HepG2 (cell line): ENCODE measurements around the gene NGDN. TPM values are rescaled to one million over a fixed set of nuclear protein-coding genes. Genes with fewer than 3 reads are reported as not detected.

Source experiments
- IKZF1 ChIP-seq: fragments of 450-650 bp; IDR thresholded peaks from 2 replicates; pipeline ENCODE4 v1.7.1; 2016
- KAT8 ChIP-seq: IDR thresholded peaks from 2 replicates; pipeline ENCODE4 v1.6.1; 2016; ENCODE audit warnings: missing genetic modification reagents, missing compliant biosample characterization
- RBM39 ChIP-seq: fragments of 200-400 bp; formaldehyde crosslinking; IDR thresholded peaks from one replicate; pipeline ENCODE4 v1.6.1; 2018; ENCODE audit warnings: antibody characterized with exemption, mild to moderate bottlenecking, low read depth, low read length; ENCODE audit not compliant: poor library complexity, severe bottlenecking
- REXO4 ChIP-seq: sonication (generic); formaldehyde crosslinking; IDR thresholded peaks from 2 replicates; pipeline ENCODE4 v1.8.0; 2022; ENCODE audit warnings: missing genetic modification reagents, mild to moderate bottlenecking, borderline replicate concordance
- SRSF9 ChIP-seq: fragments of 200-400 bp; formaldehyde crosslinking; IDR thresholded peaks from 2 replicates; pipeline ENCODE4 v1.6.1; 2018; ENCODE audit warnings: borderline replicate concordance, mild to moderate bottlenecking, low read depth, low read length; ENCODE audit not compliant: insufficient read depth, poor library complexity, severe bottlenecking
- STAG1 ChIP-seq: sonication (generic); formaldehyde crosslinking; IDR thresholded peaks from 2 replicates; pipeline ENCODE4 v1.4.0; 2020; ENCODE audit warnings: missing genetic modification reagents
- TBX2 ChIP-seq: sonication (generic); formaldehyde crosslinking; IDR thresholded peaks from 2 replicates; pipeline ENCODE4 v1.5.0; 2020; ENCODE audit warnings: missing genetic modification reagents, mild to moderate bottlenecking, borderline replicate concordance
- TMF1 ChIP-seq: sonication (generic); formaldehyde crosslinking; IDR thresholded peaks from 2 replicates; pipeline ENCODE4 v1.8.1; 2022; ENCODE audit warnings: low read depth, missing genetic modification reagents
- ZBTB3 ChIP-seq: sonication (generic); formaldehyde crosslinking; IDR thresholded peaks from 2 replicates; pipeline ENCODE4 v1.4.0; 2020; ENCODE audit warnings: low read depth, mild to moderate bottlenecking, moderate library complexity, missing genetic modification reagents, borderline replicate concordance
- ZFP41 ChIP-seq: sonication (generic); formaldehyde crosslinking; IDR thresholded peaks from 2 replicates; pipeline ENCODE4 v1.4.0; 2020; ENCODE audit warnings: mild to moderate bottlenecking, missing genetic modification reagents, borderline replicate concordance
- ZNF224 ChIP-seq: sonication (generic); formaldehyde crosslinking; IDR thresholded peaks from 2 replicates; pipeline ENCODE4 v1.5.0; 2020; ENCODE audit warnings: mild to moderate bottlenecking, missing genetic modification reagents
- ZNF430 ChIP-seq: sonication (generic); formaldehyde crosslinking; IDR thresholded peaks from 2 replicates; pipeline ENCODE4 v1.9.0; 2021; ENCODE audit warnings: mild to moderate bottlenecking, missing genetic modification reagents
- ZNF547 ChIP-seq: sonication (generic); formaldehyde crosslinking; IDR thresholded peaks from 2 replicates; pipeline ENCODE4 v1.5.1; 2020; ENCODE audit warnings: mild to moderate bottlenecking, missing genetic modification reagents
- ZNF713 ChIP-seq: sonication (generic); formaldehyde crosslinking; IDR thresholded peaks from 2 replicates; pipeline ENCODE4 v1.4.0; 2020; ENCODE audit warnings: mild to moderate bottlenecking, missing genetic modification reagents
- ZNF720 ChIP-seq: sonication (generic); formaldehyde crosslinking; IDR thresholded peaks from 2 replicates; pipeline ENCODE4 v1.4.0; 2020; ENCODE audit warnings: missing genetic modification reagents
- ZNF792 ChIP-seq: IDR thresholded peaks from 2 replicates; pipeline ENCODE4 v1.6.1; 2016
- polyA plus RNA-seq, 8 experiments: library from polyadenylated mRNA; depleted of rRNA in 3 of 8; stranded (reverse) in 7 of 8; unstranded in 1 of 8; fragments of >200 nt; fragmentation: Illumina TruSeq in 4 of 8; extraction: Trizol in 4 of 8; gene quantifications; 2 replicates each; pipeline versions ENCODE4 v1.2.1 to v1.2.3, GENCODE V29; 2011 to 2016; ENCODE audit warnings: low read depth in 4 of 8, missing spikeins in 1 of 8, mixed read lengths in 1 of 8; ENCODE audit not compliant: insufficient read depth in 1 of 8
- total RNA-seq, 5 experiments: library from RNA; depleted of rRNA; stranded (reverse); fragments of >200 nt; fragmentation: Illumina TruSeq; extraction: Trizol; gene quantifications; 2 replicates each; pipeline ENCODE4 v1.2.3, GENCODE V29; 2016; ENCODE audit warnings: low read depth in 1 of 5
- TF ChIP-seq, protein P1 (sequence below): sonication (generic); formaldehyde crosslinking; IDR thresholded peaks from 2 replicates; pipeline ENCODE4 v1.5.0; 2020; ENCODE audit warnings: mild to moderate bottlenecking, missing genetic modification reagents
- TF ChIP-seq, protein P2 (sequence below): sonication (generic); formaldehyde crosslinking; IDR thresholded peaks from 2 replicates; pipeline ENCODE4 v1.4.0; 2020; ENCODE audit warnings: low read depth, mild to moderate bottlenecking, missing genetic modification reagents
- TF ChIP-seq, protein P3 (sequence below): sonication (generic); IDR thresholded peaks from 2 replicates; pipeline ENCODE4 v1.6.1; 2016; ENCODE audit warnings: low read depth, borderline replicate concordance
- TF ChIP-seq, protein P4 (sequence below): sonication (generic); formaldehyde crosslinking; IDR thresholded peaks from 2 replicates; pipeline ENCODE4 v1.5.1; 2020; ENCODE audit warnings: mild to moderate bottlenecking, missing genetic modification reagents, moderate library complexity

The NGDN gene
- total and polyA plus RNA-seq, 2 of the 13 experiments (the other 11 are each of a cell fraction or from before 2014, with no cell fraction given): 154 to 216 TPM

DNA sequence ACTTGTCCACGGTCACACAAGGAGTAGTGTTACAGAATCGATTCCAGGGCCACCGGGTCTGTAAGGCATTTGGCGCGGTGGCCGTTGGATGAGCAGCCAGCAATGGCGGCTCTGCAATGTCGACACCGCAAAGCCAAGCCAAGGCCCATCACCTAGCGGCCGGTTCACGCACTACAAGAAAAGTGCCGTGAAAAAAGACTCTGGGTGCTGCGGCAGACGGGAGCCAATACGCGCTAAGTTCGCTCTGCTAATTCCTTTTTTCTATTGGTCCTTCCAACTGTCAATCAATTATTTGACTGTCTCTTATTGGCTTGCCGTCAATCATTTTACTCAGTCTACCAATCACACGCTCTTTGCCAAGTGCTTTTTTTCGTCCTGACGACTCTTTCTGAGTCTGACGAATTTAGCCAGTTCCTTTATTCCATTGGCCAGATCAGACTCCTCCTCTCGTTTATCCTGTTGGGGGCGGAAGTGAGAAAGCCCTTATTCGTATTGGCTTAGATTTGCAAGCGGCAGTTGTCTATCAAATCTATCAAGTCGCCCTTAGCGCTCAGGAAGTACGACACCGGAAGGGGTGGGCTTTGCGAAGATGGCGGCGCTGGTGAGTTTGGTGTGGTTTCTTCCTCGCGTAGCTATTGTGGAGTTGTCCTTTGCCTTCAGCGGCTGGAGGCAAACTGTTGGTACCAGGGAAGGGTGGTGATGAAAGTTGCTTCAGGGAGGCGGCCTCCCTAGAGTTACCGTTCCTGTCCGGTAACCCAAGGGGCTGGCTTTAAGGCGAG is at the start of gene NGDN (continued):
- TF ChIP-seq, protein P1, sequence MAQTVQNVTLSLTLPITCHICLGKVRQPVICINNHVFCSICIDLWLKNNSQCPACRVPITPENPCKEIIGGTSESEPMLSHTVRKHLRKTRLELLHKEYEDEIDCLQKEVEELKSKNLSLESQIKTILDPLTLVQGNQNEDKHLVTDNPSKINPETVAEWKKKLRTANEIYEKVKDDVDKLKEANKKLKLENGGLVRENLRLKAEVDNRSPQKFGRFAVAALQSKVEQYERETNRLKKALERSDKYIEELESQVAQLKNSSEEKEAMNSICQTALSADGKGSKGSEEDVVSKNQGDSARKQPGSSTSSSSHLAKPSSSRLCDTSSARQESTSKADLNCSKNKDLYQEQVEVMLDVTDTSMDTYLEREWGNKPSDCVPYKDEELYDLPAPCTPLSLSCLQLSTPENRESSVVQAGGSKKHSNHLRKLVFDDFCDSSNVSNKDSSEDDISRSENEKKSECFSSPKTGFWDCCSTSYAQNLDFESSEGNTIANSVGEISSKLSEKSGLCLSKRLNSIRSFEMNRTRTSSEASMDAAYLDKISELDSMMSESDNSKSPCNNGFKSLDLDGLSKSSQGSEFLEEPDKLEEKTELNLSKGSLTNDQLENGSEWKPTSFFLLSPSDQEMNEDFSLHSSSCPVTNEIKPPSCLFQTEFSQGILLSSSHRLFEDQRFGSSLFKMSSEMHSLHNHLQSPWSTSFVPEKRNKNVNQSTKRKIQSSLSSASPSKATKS (CRISPR knock-in tag): peak; percentile 18; the same call in 1 of the 2 replicates
- TF ChIP-seq RBM39 (peak; percentile 92), ZFP41 (CRISPR knock-in tag) (0 out of 2 replicates have a peak, but pooled peaks have one; percentile 91), ZNF430 (CRISPR knock-in tag) (peak; percentile 67; the same call in 1 of the 2 replicates), ZNF713 (peak; percentile 93; the same call in 1 of the 2 replicates), ZNF720 (CRISPR knock-in tag) (peak; percentile 31; the same call in 1 of the 2 replicates), SRSF9 (no peak), ZNF224 (peak; percentile 68; the same call in 1 of the 2 replicates), KAT8 (peak; percentile 100), REXO4 (CRISPR knock-in tag) (no peak), ZNF547 (CRISPR knock-in tag) (peak; percentile 74; the same call in 1 of the 2 replicates), TBX2 (CRISPR knock-in tag) (peak; percentile 94; the same call in 1 of the 2 replicates), TMF1 (CRISPR knock-in tag) (peak; percentile 62), IKZF1 (no peak), ZBTB3 (CRISPR knock-in tag) (peak; percentile 82; the same call in 1 of the 2 replicates), STAG1 (CRISPR knock-in tag) (peak; percentile 27), ZNF792 (peak; percentile 91)
- TF ChIP-seq, protein P2, sequence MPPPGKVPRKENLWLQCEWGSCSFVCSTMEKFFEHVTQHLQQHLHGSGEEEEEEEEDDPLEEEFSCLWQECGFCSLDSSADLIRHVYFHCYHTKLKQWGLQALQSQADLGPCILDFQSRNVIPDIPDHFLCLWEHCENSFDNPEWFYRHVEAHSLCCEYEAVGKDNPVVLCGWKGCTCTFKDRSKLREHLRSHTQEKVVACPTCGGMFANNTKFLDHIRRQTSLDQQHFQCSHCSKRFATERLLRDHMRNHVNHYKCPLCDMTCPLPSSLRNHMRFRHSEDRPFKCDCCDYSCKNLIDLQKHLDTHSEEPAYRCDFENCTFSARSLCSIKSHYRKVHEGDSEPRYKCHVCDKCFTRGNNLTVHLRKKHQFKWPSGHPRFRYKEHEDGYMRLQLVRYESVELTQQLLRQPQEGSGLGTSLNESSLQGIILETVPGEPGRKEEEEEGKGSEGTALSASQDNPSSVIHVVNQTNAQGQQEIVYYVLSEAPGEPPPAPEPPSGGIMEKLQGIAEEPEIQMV (CRISPR knock-in tag): peak; percentile 85; the same call in 1 of the 2 replicates
- TF ChIP-seq, protein P3, sequence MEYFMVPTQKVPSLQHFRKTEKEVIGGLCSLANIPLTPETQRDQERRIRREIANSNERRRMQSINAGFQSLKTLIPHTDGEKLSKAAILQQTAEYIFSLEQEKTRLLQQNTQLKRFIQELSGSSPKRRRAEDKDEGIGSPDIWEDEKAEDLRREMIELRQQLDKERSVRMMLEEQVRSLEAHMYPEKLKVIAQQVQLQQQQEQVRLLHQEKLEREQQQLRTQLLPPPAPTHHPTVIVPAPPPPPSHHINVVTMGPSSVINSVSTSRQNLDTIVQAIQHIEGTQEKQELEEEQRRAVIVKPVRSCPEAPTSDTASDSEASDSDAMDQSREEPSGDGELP: peak; percentile 40; the same call in 1 of the 2 replicates
- TF ChIP-seq, protein P4, sequence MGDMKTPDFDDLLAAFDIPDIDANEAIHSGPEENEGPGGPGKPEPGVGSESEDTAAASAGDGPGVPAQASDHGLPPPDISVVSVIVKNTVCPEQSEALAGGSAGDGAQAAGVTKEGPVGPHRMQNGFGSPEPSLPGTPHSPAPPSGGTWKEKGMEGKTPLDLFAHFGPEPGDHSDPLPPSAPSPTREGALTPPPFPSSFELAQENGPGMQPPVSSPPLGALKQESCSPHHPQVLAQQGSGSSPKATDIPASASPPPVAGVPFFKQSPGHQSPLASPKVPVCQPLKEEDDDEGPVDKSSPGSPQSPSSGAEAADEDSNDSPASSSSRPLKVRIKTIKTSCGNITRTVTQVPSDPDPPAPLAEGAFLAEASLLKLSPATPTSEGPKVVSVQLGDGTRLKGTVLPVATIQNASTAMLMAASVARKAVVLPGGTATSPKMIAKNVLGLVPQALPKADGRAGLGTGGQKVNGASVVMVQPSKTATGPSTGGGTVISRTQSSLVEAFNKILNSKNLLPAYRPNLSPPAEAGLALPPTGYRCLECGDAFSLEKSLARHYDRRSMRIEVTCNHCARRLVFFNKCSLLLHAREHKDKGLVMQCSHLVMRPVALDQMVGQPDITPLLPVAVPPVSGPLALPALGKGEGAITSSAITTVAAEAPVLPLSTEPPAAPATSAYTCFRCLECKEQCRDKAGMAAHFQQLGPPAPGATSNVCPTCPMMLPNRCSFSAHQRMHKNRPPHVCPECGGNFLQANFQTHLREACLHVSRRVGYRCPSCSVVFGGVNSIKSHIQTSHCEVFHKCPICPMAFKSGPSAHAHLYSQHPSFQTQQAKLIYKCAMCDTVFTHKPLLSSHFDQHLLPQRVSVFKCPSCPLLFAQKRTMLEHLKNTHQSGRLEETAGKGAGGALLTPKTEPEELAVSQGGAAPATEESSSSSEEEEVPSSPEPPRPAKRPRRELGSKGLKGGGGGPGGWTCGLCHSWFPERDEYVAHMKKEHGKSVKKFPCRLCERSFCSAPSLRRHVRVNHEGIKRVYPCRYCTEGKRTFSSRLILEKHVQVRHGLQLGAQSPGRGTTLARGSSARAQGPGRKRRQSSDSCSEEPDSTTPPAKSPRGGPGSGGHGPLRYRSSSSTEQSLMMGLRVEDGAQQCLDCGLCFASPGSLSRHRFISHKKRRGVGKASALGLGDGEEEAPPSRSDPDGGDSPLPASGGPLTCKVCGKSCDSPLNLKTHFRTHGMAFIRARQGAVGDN: peak; percentile 80
